ENCODE data around the gene PFKL.
"Not testable (repeated sequence)": the region's sequence is repeated elsewhere in the genome, so short reads cannot be mapped to it uniquely, and the experiment has no call there.

Gene PFKL

DNA sequence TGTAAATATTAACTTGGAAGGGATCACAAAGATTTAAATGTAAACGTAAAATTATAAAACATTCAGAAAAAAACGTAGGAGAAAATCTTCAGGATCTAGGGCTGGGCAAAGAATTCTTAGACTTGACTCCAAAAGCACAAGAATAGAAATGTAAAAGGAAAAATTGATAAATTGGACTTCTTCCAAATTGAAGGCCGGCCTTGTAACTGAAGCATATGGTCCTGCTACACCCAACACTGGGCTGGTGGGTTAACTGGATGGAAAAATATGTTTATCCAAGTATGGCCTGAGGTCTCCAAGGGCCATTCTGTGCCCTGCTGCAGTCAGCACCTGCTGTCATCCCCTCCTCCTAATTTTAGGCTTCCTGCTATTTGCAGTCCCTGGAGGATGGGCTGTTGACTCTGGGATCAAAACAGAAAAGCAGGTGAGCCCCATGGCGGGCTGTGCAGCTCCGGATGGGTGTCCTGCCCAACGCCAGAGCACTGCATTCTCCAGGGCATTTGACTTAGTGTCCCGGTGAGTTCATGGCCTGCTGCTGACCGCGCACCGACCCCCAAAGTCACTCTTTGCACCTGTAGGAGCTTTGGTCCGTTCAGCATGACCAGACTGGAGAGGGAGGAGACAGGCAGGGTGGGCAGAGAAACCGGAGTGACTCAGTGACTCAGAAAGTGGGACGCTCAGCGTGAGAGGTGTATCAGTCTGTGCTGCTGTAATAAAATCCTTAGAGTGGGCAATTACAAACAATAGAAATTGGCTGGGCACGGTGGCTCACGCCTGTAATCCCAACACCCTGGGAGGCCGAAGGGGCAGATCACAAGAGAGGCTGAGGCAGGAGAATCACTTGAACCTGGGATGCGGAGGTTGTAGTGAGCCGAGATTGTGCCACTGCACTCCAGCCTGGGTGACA is 20.2 kb upstream of the PFKL start:
- no peak for DNase-seq (ENCODE audit: low spot score)

DNA sequence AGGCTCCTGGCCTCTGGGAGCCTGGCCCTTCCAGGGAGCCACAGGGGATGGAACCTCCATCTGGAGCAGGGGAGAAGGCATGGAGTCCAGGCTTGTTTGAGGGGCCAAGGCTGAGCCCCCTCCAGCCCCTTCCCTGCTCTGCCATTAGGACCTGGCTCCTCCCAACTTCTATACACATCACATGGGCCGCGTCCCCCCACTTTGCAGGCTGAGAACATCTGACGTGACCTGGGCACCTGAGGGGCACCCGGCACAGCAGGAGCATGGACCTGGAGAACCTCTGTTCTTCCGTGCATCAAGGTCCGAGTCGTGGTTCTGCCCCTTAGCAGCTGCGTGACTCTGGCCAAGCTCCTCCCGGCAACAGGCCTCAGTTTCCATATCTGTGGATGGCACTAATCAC is 18.1 kb upstream of the PFKL start:
- DNase-seq (ENCODE audit: low spot score) = no peak

DNA sequence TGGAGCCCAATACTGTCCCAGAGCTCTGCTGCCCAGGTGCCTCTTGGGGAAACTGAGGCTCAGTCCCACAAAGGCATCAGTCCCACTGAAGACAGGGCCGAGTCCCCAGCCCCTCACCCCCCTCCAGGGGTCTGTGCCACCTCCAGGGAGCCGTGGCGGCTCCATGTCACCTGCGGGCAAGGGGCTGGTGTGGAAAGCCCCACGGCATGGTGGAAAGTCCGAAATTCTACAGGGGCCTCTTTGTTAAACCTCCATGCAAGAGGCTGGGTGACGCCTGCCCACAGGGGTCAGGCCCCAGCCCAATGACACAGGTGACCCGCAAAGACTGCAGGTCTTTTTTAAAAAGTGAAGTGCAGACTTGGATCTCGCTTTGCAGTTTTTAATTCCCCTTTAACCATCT is 17.5 kb upstream of the PFKL start:
- no peak for DNase-seq (ENCODE audit: low spot score)

DNA sequence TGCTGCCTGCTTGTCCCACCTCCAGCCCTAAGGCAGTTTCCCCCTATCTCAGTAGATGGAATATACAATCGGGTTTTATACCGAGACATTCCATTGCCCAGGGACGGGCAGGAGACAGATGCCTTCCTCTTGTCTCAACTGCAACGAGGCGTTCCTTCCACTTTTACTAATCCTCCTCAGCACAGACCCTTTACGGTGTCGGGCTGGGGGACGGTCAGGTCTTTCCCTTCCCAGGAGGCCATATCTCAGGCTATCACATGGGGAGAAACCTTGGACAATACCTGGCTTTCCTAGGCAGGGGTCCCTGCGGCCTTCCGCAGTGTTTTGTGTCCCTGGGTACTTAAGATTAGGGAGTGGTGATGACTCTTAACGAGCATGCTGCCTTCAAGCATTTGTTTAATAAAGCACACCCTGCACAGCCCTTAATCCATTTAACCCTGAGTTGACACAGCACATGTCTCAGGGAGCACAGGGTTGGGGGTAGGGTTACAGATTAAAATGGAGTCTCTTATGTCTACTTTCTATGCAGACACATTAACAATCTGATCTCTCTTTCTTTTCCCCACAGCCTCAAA is 16.6 kb upstream of the PFKL start:
- DNase-seq (ENCODE audit: low spot score) = not testable (repeated sequence)

DNA sequence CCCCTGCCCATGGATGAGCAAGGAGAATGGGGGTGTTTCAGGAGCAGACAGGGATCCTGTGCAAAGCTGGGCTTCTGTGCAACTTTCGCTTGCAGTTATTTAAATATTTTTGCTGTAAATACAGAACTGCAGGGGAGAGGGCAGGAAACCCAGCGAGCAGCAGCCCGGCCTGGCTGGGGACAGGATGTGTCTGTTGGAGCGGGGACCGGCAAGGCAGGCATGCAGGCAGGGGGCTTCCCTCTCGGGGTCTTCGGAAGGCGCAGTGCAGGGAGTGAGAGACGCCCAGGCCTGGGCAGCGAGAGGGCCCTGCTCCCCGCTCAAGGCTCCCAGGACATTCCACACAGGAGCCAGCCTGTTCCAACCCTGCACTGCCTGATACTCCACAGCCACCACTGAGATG is 15.9 kb upstream of the PFKL start:
- no peak for DNase-seq (ENCODE audit: low spot score)

DNA sequence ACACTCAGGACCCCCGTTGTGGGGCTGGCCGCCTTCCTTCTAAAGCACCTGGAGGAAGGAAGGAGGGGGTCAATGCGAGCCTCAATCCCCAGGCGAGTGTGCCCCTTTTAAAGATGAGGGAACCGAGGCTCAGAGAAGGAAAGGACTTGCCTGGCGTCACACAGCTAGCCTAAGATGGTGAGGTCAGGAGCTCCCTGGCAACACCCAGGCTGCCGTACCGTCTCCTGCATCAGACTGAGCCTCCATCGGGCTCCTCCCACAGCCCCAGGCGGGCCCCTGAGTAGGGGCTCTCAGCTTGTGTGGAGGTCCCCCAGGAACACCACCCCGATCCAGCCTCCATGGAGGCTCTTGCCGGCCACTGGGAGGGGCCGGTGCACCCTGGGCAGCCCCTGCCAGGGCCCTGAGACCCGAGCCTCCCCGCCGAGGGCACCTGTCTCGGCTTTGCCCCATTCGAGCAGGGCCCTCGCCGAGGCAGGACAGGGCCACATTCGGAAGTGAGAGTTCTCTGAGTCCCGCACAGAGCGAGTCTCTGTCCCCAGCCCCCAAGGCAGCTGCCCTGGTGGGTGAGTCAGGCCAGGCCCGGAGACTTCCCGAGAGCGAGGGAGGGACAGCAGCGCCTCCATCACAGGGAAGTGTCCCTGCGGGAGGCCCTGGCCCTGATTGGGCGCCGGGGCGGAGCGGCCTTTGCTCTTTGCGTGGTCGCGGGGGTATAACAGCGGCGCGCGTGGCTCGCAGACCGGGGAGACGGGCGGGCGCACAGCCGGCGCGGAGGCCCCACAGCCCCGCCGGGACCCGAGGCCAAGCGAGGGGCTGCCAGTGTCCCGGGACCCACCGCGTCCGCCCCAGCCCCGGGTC is 14.5 kb upstream of the PFKL start, which contains the start of gene AIRE:
Gene AIRE (plus strand): TSS at position 739 of the 855 bp plus-strand sequence. CDS start 131 bp downstream, outside the sequence.
- DNase-seq (ENCODE audit: low spot score) = no peak

DNA sequence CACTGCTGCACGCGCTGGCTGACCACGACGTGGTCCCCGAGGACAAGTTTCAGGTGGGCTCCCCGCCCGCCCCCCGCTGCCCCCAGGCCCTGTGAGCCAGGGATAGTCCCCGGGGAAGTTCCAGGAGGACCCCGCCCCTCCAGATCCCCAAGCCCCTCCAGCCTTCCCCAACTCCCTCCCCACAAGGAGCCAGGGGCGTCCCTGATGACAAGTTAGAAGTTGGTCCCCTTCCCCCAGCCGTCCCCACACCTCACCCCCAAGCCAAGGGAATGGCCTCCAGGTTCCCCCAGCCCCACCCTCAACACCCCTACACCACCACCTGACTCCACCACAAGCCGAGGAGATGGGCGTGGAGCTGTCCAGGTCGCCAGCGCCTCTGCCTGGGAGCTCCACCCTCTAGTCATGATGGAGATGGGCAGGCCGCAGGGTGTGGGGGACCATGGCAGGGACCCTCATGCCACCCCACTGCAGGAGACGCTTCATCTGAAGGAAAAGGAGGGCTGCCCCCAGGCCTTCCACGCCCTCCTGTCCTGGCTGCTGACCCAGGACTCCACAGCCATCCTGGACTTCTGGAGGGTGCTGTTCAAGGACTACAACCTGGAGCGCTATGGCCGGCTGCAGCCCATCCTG is 13.7 kb upstream of the PFKL start:
- DNase-seq (ENCODE audit: low spot score) = no peak

DNA sequence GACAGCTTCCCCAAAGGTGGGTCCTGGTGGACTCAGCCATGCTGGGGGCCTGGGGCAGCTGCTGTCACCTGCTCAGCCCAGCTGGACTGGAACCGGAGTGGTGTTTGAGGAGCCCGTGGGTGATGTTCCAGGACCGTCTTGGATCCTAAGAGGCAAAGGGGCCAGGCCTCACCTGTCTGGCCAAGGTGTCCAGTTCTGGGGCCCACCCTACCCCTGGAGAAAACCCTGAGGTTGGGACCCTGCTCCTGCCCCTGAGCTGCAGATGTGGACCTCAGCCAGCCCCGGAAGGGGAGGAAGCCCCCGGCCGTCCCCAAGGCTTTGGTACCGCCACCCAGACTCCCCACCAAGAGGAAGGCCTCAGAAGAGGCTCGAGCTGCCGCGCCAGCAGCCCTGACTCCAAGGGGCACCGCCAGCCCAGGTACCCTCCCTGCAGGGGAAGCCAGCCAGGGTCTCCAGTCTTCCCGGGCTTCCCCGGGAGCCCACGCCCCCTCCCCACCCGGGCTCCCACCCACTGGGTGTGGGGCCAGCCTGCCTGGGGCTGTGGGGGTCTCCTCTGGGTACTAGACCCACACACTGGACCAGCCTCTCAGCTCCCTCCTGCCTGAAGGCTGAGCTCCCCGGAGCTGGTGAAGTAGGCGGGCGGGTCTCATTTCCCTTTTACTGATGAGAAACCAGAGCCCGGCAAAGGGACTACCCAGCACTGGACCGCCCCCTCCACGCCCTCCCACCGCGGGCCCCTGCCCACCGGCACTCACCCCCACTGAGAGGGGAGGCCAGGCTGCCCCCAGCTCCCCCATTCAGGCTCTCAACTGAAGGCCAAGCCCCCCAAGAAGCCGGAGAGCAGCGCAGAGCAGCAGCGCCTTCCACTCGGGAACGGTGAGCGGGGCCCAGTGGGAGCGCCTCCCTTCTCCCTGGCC is 12.9 kb upstream of the PFKL start:
- DNase-seq (ENCODE audit: low spot score) = no peak

DNA sequence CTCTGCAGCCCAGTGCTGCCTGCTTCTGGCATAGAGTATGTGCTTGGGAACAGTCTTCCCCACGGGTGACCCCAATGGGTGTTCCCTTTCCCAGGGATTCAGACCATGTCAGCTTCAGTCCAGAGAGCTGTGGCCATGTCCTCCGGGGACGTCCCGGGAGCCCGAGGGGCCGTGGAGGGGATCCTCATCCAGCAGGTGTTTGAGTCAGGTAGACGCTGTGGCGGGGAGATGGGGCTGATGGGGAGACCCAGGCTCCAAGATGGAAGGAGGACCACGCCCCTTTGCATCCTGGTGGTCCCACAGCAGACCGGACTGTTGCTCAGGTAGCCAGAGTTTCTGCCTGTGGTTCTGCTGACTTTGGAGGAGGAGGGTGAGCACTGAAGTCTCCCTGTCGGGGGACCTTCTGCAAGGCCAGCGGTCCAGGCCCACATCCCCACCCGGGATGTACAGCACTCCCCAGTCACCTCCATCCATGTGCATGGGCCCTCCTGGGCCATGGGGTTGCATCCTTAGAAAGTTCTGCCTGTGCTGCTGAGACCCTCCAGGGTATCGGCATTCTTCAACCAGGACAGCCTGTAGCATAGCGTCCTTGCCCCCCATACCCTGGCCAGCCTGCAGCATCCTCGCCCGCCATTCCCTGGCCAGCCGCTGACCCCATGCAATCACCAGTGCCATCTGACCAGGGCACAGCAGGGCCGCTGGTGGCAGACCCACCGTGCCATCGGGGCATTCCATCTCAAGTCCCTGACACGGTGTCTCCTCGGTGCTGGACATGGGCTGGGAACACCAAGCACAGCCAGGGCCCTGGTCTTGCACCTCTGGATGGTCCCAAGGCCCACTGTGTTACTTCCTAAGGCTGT is 11.4 kb upstream of the PFKL start:
- DNase-seq (ENCODE audit: low spot score) = no peak

DNA sequence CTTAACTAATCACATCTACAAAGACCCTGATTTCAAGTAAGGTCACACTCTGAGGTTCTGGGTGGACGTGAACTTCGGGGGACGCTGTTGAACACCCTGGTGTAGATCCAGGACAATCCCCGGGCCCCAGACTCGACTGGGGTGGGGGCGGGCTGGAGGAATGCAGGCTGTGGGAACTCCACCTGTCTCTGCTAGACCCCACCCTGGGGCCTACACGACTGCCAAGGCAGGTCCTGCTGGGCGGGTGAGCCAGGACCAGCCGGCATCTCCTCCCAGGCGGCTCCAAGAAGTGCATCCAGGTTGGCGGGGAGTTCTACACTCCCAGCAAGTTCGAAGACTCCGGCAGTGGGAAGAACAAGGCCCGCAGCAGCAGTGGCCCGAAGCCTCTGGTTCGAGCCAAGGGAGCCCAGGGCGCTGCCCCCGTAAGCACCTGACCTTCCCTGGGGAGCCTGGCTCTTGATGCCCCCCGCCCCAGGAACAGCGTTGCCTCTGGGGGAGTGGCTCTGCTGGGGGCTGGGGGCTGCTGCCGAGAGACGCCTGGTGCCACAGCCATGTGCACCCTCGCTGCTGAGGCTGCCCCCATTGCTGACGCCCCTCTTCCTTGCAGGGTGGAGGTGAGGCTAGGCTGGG is 10.4 kb upstream of the PFKL start:
- no peak for DNase-seq (ENCODE audit: low spot score)

DNA sequence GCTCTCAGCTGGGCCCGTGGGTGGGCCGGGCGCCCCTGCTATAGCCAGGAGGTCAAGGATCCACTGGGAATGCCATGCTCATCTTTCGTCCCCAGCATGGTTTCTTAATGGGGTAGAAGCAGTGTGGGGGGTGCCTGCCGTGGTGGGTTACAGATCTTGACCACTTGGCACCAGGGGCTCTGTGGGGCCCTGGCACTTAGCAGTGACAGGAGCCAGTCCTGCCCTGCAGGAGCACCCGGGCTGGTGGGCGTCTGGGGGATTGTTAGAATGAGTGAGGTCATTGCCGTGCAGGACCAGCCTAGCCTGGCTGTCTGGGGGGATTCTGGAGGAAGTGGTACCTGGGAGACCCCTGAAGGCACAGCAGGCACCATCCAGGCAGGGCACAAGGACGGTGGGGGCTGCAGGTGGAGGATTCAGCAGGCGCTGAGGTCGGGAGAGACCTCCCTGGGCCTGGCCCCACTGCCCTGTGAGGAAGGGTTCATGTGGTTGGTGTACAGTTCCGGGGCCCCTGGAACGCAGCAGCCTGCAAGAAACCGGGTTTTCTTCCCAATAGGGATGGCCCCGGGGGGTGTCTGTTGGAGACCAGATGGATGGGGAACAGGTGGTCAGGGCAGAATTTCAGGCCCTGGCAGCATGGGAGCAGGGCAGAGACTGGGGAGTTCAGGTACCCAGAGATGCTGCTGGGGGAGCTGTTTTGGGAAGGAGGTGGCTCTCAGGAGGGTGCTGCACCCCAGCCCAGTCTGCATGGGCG is 9.4 kb upstream of the PFKL start:
- no peak for DNase-seq (ENCODE audit: low spot score)

DNA sequence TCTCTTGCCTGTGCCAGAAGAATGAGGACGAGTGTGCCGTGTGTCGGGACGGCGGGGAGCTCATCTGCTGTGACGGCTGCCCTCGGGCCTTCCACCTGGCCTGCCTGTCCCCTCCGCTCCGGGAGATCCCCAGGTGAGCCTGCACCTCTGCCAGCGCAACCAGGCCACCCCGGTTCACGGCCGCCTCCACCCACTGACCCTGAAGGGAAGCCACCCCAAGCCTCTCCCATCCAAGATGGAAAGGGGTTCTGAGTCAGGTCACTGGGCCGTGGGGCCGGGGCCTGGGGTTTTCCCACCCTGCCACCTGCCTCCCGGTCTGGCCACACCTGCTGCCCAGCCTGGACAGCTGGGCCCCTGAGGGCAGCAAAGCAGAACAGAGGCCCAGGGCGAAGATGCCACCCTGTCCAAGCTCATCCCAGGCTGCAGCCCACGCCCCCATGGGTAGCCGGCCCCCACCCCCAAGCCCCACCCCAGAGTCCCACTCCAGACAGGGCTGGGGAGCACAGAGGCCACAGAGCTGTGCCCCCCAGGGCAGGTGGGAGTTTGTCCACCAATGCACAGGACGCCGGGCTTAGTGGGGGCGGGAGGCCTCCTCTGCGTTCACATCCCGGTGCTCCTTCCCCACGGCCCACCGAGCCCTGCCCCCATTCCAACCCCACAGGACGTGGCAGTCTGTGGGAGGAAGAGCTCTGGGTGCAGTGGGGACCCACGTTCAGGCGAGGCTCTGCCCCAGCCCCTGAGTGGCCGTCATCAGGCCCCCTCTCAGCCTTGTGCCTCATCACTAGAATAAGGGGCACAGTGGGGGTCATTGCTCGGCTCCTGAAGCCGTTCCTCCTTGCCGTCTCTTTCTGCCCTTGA is 8.5 kb upstream of the PFKL start:
- no peak for DNase-seq (ENCODE audit: low spot score)

DNA sequence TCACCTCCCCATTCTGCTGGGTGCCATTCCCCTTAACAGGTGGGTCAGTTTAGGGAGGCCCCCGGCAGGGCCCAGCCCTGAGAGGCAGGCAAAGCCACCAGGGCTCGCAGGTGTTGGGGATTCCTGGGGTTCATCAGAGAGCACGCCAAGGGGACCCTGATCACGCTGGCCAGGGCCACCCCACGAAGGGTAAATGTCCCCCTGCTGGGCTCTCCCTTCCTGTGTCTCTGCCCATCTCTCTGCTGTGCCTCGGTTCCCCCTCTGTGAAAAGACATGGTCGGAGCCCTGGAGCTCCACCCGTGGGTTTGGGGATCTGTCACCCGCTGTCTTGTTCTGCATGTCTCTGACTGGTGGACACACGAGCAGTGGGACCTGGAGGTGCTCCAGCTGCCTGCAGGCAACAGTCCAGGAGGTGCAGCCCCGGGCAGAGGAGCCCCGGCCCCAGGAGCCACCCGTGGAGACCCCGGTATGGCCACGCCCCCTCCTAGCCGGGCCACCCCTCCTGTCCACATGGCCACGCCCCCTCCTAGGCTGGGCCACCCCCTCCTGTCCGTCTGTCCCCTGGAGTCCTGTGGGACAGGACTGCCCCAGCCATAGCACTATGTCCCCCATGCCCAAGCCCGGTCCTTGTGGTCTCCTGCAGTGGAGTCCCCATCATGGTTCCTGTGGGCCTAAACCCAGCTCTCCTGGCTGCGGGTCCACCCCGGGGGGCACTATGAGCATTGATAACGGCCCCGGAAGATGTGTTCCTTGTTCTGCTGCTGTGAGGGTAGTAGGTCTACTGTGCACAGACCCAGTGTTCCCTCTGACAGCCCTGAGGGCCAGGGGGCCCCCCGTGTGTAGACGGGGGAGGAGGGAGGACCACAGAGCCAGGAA is 7.7 kb upstream of the PFKL start:
- DNase-seq (ENCODE audit: low spot score) = no peak

DNA sequence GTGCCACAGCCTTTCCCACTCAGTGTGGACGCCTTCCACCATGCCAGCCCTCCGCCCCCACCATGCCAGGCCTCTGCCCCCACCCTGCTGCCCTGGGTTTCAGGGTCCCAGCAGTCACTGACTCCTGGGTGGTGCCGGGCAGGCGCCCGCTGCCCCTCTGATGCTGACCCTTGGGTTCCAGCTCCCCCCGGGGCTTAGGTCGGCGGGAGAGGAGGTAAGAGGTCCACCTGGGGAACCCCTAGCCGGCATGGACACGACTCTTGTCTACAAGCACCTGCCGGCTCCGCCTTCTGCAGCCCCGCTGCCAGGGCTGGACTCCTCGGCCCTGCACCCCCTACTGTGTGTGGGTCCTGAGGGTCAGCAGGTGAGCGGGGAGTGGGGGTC is 7.0 kb upstream of the PFKL start:
- no peak for DNase-seq (ENCODE audit: low spot score)

DNA sequence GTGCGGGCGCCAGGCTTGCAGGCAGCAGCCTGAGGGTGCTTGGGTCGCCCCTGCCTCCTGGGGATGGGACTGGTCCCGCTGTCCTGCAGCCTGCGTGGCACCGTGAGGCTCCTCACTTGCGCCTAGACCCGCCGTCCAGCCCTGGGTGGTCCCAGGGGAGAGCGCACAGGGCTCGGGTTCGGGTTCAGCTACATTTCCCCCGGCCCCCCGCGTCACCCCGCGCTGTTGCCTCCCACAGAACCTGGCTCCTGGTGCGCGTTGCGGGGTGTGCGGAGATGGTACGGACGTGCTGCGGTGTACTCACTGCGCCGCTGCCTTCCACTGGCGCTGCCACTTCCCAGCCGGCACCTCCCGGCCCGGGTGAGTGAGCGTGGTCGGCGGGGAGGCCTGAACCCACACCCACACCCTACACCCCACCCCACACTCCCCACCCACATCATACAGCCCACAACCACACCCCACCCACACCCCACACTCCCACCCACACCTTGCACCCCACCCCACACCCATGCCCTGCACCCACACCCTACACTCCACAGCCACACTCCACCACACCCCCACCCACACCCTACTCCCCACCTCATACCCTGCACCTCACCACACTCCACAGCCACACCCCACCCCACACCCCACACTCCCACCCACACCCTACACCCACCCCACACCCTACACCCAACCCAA is 6.2 kb upstream of the PFKL start:
- no peak for DNase-seq (ENCODE audit: low spot score)

DNA sequence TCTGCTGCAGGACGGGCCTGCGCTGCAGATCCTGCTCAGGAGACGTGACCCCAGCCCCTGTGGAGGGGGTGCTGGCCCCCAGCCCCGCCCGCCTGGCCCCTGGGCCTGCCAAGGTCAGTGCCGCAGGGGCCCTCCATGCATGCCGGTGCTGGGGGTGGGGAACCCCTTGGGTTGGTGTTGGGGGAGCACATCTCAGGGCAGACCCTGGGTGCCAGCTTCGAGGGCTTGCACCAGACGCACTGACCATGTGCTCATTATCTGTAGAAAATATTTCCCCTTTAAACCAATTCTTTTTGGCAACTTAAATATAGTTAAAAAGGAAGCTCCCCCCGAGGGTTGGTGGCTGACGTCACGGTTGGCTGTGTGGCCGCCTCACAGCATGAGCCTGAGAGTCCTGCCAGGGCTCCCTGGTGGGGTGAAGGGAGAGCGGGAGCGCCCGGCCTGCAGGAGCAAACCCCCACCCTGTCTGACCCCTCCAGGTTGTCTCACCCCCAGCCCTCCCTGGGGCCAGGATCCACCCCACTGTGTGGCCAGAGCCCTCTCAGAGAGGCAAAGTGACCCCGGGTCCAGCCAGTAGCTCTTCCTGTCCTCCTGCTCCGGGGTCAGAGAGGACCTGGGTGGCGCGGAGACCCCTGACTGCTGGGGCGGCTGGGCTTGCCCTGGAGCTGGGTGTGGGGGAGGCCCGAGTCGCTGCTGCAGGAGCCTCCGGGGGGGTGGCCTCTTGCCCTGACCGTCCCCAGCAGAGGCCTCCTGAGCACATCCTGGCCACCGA is 5.3 kb upstream of the PFKL start:
- DNase-seq (ENCODE audit: low spot score) = no peak
